ENCODE results near the gene ARHGAP24.

The ARHGAP24 gene

DNA sequence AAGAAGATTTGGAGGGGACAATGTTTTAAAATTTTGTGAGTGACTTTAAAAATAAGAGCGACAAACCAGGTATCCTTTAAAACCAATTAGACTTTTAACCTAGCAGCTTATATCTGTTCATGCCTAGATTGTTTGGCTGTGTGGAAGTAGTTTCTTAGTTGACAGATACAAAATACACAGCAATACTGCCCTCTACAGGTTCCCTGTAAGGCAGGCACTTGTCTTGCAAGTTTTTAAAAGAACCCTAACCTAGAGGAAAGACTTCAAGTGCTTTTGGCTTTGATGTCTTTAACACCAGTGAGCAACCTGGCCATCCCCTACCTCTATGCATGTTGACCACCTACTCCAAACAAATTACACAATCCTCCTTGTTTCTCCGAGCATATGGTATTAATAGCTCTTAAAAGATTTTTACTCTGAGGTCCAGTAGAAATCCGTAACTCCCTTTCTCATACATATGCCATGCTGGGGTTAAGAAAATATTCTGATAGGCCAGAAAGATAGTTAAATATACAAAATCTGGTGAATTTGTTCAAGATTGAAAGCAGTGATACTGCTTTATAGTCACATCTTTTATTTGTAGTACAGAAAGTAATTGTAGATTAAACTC is 273.0 kb downstream of the ARHGAP24 start:
- DNase-seq: no peak

- DNase-seq: no peak
Measured at GRCh38 chr4:85748654-85749053, 273.7 kb downstream of the ARHGAP24 start.

DNA sequence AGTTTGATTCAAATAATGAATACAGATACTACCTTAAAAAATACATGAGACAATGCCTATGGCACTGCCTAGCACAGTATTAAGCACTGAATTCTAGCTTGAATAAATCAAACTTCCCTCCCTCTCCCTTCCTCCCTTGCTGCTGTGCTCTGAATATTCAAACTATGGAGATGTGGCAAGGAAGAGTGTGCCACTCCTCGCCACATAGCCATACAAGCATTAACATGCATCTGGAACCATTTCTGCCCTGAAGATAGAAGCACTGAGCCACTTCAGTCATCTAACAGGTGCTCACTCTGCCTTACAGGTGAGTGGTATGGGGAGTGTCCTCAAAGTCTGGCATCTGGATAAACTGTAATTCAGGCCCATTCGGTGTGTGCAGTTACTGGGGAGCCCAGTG is 276.9 kb downstream of the ARHGAP24 start:
- no peak for DNase-seq

- no peak for DNase-seq
Measured at GRCh38 chr4:85755285-85755684, 280.3 kb downstream of the ARHGAP24 start.

GRCh38 chr4:85756938-85757337 is 282.0 kb downstream of the ARHGAP24 start:
- DNase-seq: no peak

DNA sequence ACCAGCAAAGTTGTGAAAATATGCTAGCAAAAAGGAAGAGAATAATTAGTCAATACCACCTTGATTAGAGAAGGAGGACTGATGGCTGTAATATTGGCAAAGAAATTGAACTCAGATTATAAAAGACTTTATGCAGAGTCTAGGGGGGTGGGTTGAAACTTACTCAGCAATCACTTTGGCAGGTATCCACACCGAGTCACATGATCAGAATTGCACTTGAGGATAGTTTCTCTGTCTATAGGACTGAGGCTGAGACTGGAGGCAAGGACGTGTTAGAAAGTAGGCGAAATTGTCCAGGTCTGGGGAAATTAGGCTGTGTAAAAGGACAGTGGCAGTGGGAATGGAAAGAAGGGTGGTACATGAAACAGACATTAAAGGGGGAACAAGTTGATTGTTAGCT is 284.4 kb downstream of the ARHGAP24 start:
- DNase-seq: no peak

- no peak for DNase-seq
Measured at GRCh38 chr4:85760511-85760910, 285.6 kb downstream of the ARHGAP24 start.

DNA sequence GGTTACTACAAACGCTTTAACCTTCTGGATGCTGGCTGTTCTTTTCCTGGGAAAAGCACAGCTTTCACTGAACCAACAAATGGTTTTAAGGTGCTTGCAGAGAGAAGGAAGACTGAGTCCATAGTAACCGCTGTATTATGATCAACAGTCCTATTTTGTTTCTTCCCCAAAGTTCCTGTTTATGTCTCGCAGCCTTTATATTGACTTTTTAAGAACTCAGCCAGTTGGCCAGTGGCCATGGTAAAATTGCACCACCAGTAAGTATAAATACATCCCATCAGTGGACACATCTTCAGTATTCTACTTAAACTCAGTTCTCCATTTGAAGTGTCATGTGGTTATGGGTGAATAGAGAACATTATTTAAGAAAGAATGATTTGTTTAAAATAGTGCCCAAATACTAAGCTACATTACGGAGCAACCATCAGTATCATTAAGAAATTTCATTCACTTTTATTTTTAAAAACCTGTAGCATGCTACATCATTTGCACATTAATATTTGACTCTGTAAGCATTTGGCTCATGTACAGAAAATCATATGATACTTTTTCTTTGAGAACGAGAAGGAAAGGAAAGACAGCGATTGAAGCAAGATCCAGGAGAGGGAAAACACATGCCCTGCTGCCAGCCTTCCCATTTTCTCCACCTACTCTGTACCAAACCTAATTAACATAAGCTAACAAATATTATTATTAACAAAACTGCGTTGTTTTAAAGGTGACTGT is 287.0 kb downstream of the ARHGAP24 start:
- no peak for DNase-seq

DNA sequence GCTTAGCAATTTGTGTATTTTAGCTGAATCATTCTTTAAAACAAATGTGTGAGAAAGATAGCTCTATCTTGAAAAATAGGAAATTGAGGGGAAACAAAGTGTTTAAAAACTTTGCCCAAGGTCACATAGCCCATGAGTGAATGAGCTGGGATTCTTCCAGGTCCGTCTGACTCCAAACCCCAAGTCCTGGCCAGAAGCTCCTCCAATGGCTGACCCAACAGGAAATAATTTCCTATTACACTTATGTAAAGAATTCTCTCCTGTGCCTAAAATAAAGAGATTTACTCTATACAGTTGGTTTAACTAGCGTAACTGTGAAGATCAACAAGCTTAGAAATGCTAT is 287.6 kb downstream of the ARHGAP24 start:
- DNase-seq: no peak

DNA sequence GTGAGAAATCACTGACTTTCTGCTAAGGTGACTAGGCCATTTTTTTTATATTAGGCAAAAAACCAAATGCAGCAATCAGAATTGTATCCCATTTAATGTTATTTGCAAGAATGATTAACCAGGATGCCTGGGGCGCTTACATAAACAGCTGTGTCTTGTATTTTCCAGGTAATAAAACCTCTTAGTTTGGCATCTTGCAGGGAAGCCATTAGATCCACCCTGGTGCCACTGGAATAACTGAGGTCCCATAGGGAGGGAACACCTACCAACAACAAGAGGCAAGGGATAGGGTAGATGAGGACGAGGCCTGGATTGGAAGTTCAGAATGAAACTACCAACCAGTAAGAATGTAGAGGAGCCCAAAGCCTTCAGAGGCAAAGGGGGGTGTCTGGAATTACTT is 288.3 kb downstream of the ARHGAP24 start:
- DNase-seq: no peak

DNA sequence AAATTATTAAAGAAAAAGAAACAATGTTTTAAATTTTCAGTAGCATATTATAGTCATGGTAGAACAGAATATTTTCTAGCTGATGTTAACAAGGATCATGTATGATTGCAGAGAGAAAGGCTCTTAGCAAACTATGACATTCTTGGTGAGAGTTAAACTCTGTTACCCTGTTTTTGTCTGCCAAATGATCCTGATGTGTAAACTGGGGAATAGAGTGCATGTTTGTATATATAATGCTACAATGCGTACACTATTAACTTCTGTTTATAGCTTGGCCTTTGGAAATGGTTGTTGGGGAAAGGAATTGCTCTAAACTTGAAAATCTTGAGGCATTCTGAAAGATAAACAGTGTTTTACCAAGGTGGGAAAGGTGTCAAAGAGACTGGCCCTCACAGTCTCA is 292.7 kb downstream of the ARHGAP24 start:
- DNase-seq: no peak

- DNase-seq: no peak
Measured at GRCh38 chr4:85769009-85769408, 294.1 kb downstream of the ARHGAP24 start.

DNA sequence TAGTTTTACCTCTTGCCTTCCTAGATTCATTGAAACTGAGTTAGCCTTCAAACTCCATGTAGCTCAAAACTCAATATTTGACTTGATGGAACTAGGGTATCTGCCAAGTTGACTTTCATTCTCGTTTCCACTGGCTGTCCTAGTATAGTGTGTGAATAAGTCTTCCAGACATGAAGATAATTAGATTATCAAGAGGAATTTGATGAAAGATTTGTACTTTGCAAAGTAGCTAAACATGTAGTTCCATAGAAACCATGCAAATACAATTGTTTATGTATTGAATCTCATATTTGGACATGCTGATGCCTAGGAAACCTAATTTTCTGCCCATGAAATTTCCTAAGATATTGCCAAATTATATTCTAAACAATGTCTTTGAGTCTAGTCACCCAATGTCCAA is 297.5 kb downstream of the ARHGAP24 start:
- no peak for DNase-seq

DNA sequence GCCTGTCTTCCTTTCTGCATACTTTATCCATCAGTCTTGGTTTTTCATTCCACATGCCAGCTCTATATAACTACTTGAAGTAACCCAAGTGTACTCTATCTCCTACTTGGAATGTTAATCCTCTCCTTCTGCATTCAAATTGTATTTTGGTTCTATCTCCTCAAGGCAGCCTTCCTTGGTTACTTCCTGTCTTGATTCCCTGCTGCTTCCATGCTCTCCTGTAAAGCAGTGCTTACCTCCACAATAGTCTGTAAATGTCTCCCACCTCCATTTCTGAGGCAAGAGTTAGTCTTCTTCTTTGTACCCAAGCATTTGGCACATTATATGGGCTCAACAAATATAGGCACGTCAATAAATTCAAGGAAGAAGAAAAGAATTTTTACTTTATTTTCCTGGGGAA is 298.4 kb downstream of the ARHGAP24 start:
- DNase-seq: no peak

DNA sequence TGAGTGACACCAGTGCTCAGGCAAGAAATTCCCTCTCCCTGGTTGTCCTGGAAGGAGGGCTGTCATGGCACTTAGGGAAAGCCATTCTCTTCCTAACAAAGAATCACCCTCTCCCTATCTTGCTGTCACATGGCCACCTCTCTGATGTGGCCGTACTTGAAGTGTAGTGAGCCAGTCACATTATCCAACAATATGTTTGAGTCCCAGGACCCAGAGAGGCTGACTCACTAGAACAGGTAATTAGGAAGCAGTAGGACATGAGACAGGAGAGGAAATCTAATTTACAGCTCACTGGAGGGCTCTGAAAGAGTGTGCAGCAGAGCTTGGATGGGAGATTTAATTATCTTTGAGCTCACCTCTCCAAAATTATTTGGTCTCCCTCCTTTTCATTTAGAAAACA is 299.1 kb downstream of the ARHGAP24 start:
- DNase-seq: no peak

GRCh38 chr4:85774489-85774888 is 299.5 kb downstream of the ARHGAP24 start:
- no peak for DNase-seq

DNA sequence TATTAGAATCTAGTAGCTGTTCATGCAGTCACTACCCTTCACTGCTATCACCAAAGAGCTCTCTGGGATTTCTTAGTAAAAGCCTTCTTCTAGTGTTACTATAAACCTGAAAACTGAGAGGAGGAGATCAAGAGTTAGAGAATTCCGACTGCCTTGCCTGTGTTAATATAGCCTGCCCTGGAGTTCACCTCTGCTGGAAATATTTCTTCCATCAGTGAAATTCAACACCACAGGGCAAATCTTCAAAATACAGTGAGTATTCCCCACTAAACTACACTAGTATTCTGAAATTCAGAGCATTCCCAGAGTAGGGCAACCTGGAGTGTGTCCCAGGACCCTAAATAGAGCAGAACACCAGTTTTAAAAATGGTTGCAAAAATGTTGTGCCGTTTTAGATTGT is 301.1 kb downstream of the ARHGAP24 start:
- no peak for DNase-seq

DNA sequence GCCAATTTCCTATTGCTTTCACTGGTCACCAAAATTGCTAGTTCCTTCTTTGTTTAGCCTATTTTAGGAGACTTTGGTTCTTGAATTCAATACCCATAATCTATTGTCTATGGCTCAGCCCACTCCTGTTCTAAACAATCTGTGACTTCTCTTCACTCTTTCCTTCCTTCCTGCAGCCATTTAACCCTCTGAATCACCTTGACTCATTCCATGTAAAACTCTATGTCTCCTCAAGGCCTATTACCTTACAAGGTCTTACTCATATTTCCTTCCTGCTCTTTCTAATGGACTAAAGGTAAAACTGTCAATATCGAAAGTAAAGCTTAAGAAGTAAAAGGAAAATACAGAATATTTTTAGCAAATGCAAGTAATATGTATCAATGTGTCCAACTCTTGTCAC is 301.6 kb downstream of the ARHGAP24 start:
- DNase-seq: no peak

GRCh38 chr4:85777908-85778631 is 303.1 kb downstream of the ARHGAP24 start:
- no peak for DNase-seq

DNA sequence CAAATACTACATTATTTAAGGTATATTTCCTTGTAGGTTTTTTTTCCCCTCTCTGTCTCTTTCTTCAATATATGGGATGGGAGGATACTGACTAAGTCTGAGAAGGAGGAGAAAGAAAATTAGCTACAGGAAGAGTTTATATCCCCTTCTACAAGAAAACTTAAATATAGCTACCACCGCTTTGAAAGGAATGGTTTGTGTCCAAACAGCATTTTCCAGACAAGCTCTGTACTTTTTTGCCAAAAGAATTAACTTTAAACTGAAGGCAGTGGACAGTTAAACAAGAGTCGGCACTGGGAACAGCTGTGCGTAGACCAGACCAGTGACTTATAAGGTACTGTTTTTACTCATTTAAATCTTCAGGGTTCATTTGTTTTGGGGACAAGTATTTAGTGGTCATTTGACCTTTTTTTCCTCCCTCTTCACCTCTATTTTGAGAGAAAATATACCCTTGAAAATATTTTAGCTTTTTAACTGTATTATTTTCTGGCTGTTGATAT is 303.7 kb downstream of the ARHGAP24 start:
- DNase-seq: no peak

DNA sequence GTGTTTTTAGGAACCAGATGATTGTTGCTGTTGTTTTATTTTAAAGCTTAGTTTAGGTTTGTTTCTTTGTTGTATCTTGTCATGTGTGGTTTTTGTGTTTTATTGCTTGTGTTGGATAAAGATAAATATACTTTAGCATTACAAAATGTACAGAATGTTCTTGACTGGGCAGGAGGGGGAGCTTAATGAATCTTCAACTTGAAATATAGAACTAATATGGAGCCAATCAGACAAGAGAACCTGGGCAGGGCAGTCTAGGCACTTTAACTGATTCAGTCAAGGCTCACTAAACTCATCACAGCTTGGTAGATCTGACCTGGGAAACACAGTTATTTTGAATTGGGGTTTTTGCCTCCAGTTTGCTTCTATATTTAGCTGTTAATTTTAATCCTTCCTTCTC is 304.2 kb downstream of the ARHGAP24 start:
- no peak for DNase-seq

- no peak for DNase-seq
Measured at GRCh38 chr4:85780664-85781063, 305.7 kb downstream of the ARHGAP24 start.

DNA sequence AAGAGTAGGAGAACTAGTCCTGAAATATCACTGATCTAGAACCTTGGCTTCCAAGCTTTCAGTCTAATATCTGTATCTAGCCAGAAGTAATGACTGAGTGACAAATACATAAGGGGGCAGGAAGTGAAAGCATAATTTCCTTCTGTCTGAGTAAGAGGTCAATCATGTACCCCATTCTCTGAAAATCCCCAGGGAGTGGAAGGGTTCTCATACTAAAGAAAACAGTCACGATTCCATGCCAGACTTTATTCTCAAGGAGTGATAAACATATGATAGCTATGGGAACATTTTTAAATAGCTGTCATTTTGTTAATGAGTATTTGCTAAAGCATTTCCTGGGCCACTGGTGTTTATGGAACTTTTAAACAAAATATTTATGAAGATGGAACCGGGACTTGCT is 308.5 kb downstream of the ARHGAP24 start:
- DNase-seq: no peak

GRCh38 chr4:85783900-85784299 is 308.9 kb downstream of the ARHGAP24 start:
- no peak for DNase-seq

All from activated T-cell treated with anti-CD3 and anti-CD28 coated beads, Interleukin-2, amount 50 U/mL, for 1 hour (primary cell).